Measurements from ENCODE around the gene VTI1A.

DNA sequence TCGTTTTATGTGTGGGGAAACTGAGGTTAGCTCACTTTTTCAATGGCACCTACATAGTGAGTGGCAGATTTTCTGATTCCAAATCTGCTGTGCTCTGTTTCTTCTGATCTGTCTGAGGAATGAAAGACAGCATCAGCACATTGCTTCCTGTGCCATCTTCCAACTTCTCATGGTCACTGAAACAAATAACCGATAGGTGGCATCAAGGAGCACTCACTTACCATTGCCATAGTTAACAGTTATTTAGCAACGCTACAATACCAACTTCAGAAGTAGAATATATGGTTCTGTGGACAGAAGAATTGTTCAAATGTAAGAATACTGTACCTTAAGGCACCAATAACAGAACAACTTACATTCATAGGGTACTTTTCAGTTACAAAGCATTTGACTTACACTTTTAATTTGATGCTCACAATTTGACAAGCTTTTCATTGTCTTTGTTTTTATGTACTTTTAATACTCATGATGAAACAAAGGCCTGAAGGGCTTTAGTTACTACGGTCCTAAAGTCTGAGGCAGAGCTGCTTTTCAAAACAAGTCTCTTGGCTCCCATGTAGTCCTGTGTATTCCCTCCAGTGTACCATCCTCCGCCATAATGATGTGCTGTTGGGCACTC, 274.2 kb downstream of the VTI1A start:
- TF ChIP-seq RAD21 (conservative IDR thresholded peaks at IDR 0.05), result peak; percentile 42
- TF ChIP-seq CTCF (IDR thresholded peaks at IDR 0.05; ENCODE audit: poor library complexity, severe bottlenecking), result peak; percentile 51
- TF ChIP-seq EP300 (conservative IDR thresholded peaks at IDR 0.05; ENCODE audit: poor library complexity, severe bottlenecking), result no peak
- TF ChIP-seq EZH2 (IDR thresholded peaks at IDR 0.05; ENCODE audit: borderline replicate concordance, insufficient read depth, low read length, poor library complexity, severe bottlenecking), result no peak
- no peak for TF ChIP-seq TAF1 (IDR thresholded peaks at IDR 0.05; ENCODE audit: low read depth)
